HG02840 (cell line): Measurements from ENCODE around the gene CFAP100.

Experiments
- ATAC-seq: cut with Tn5 transposase; IDR thresholded peaks from one replicate; pipeline ENCODE4 v1.9.1; 2021; ENCODE audit warnings: mild to moderate bottlenecking, moderate library complexity, moderate number of reproducible peaks; ENCODE audit not compliant: unreplicated experiment, low FRiP score

The CFAP100 gene

DNA sequence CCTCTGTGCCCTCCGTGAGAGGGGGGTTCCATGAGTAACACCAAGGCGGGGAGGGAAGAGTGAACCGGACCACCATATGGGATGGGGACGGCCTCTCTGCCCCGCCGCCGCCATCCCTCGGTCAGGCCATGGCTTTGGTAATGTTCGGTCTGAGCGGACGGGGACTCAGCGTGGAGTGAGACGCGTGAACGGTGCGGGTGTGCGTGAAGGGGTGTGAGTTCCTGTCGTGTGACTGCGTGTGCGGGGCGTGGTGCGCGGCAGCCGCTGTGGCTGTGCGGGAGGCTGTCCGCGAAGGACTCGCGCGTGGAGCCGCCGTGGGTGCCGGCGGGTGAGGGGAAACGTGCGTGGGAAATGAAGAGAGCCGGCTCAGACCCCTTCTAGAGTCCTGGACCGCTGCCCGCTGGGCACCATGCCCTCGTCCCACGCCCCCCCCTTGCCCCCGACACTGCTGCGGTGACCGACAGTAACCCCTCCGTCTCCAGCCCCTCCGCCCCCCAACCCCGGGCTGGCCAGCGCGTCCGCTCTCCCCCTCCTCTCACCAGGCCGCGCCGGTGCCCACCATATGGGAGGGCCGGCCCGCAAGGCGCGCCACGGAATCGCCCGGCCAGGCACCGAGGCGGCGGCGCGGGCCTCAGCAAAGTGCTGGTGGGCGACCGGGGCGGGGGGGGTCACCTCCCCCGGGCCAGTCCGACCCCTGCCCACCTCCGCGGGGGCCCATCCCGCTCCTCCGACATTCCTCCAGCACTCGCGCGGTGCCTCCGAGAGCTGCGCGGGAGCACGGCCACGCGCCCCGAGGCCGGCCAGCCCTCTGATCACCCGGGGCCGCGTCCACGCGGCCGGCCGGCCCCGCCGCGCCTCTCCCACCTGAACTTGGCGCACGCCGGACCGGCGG, 38.1 kb upstream of the CFAP100 start:
- no peak for ATAC-seq

DNA sequence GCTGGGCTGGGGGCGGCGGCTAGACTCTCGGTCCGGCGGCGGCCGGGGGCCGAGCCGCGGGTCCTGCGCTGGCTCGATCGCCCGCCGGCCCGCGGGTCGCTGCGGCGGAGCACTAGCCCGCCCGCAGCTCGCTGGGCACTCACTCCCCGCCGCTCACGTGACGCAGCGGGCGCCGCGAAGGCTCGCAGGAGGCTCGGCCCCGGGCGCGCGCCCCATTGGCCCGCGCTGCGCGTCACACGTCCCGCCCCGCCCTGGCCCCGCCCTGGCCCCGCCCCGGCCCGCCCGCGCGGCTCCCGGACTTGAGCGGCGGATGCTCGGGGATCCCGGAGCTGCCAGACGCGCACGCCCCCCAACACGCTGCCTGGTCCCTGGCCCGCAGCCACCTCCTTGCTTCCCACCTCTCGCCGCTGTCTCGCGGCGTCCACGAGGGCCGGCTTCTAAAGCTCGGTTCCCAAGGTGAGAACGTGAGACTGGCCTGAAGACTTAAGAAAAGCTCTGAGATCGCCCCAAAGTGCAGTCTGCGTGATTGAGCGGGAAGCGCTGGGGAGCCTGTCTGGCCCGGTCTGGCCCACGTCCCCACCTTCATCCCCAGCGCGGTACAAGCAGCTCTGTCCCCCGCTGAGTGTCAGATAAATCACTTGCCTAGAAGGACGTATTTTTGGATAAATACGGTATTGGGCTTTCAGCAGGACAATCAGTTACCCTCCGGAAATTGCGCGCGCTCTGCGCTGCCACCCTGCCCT, 37.2 kb upstream of the CFAP100 start, which contains the start of gene KLF15:
KLF15 (minus strand) TSS at position 114 of the 743 bp plus-strand sequence. CDS start 4,486 bp downstream, outside the sequence.
- peak; percentile 82 for ATAC-seq

DNA sequence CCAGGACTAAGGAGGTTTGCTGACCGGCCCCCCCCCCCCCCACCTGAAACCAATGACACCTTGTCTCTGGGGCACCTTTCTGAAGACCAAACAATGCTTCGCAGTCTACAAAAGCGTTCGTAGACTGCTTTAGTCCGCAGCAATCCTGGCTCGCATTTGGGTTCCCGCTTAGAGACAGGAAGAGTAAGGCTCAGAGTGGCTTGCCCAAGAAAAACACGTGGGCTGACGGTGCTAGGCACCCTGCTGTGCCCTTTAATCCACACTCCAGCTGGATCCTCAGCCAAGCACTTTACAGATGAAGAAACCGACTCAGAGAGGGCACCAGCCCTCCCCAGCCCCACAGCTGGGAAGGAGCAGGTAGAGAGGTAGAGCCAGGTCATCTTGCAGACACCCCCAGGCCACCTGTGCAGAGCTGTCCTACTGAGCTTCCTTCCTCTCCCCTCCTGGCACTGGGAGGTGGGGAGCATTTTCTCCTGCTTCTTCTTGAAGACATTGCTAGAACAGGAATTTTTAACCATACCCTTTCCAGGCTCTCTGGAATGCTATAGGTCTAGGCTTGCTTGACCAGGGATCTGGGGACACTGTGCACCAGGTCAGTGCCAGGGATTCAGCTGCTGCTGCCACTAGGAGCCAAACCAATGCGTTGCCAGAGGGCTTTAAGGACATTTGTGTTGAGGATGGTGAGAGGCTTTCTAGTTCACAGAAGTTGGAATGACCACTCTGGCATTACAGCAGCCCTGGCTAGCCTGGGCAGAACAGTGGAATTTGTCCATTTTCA, 36.5 kb upstream of the CFAP100 start:
- no peak for ATAC-seq

DNA sequence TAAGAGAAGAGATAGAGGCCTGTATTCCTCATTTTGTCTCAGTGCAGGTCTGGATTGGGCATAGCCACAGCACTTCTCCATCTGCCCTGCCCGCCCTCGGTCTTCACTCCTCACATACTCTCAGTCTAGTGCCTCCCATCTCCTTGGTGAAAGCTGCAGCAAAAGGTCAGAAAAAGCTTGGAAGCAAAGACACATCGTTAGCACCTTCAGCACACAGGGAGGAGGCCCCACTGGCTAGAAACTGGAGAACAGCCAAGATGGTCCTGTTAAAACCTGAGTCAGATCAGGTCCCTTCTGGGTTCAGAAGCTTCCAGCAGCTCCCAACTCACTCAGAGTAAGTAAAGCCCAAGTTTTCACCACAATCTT, 35.9 kb upstream of the CFAP100 start:
- no peak for ATAC-seq

DNA sequence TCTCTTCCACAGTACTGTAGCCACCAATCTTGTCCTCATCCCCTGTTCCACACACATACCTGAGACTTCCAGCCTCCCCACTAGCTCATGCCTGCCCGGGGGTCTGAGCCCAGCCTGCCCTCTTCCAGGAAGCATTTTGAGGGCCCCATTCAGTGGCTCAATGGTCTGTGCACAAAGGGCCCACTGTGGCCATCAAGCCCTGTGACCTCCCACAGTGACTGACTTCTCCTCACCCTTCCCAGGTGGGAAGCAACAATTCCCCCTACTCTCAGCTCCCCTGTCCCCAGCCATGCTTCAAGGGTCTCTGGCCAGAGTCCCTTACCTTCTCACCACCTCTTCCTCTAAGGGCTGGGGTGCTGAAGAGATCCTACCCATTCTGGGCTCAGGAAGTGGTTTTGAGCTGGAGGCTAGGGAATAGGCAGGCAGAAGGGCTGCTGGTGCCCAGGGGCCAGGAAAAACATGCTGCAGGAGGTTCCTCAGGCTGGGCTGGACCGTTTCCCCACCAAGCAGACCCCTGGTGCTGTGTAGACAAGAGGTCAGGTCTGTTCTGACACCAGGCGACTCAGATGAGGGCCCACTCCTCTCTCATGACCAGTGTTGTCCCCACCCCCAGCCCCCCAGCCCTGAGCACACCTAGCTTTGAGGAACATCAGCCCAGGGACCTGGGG, 34.5 kb upstream of the CFAP100 start:
- ATAC-seq, result no peak

DNA sequence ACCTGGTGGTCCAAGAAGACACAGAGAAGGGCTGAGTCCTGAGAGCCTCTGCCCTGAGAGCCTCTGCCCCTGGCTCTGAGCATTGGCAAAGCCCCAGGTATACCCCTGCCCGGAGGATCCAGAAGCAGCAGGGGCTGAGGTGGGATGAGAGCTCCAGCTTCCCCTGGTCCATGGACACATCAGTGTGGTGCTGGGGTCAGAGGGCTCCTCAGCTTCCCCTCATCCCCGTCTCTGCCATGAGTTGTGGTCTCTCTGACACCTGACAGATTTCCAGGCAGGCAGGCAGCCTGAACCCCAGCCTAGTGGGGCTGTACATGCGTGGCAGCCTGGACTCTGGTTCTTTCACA, 34.0 kb upstream of the CFAP100 start:
- no peak for ATAC-seq

DNA sequence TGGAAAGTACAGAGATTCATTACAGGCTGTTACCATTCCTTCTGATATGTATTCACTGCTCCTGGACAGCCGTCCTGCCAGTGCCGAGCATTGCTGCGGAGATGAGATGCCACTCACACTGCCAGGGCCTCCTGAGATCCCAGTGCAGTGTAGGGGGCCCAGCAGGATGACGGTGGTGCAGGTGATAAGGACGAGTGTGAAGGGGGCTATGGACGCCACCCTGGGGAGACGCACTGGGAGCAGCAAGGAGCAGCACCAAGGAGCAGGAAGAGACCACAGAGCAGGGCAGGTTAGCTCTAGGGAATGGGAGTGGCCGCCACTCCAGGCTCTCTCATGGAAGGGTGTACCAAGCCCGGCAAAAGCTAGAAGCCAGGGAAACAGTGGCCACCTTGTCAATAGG, 33.5 kb upstream of the CFAP100 start:
- no peak for ATAC-seq

DNA sequence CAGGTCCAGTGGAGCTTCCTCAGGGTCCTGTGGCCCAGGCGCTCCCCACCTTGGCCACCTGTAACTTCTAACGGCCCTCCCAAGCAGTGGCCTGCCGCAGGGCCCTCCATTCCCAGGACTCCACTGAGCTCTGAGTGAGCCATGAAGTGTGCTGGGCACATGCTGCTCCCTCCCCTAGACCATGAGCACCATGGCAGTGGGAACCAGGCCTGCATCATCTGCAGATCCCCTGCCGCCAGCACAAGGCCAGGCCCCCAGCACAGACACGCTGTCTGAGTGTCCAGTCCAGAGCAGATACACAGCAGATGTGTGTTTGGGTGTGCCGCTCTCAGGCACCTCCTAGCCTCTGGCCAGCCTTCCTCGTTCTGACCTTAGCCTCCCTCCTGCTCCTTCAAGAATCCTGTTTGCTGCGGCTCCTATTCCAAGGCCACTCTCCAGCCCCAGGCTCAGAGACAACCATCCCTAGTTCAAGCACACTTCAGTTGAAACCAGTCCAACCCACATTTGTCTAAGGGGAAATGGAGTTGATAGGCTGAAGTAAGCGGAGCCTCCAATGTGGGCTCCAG, 30.5 kb upstream of the CFAP100 start:
- no peak for ATAC-seq

DNA sequence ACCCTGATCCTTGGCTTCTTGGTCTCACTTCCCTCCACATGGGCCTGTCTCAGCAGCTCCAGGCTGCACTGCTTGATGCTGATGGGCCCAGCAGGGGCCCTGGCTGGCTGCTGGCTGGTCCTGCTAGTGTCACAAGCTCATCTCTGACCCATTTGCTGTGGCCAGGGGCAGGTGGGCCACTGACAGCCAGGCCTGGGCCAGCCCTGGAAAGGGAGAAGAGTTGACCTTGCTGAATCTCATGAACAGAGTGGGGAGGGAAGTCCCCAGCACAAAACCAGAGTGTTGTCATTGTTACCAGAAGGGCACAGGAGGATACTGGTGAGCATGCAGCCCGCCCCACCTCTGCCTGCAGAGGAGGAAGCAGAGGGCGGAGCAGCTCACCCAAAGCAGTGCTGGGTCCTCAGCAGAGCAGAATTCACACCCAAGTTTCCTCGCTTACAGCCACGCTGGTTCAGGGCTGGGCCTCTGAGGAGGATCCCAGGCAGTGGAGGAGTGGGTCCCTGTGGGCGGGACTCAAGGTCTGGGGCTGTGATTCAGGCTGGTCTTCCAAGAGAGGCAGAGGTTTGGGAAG, 29.9 kb upstream of the CFAP100 start:
- ATAC-seq, result no peak

DNA sequence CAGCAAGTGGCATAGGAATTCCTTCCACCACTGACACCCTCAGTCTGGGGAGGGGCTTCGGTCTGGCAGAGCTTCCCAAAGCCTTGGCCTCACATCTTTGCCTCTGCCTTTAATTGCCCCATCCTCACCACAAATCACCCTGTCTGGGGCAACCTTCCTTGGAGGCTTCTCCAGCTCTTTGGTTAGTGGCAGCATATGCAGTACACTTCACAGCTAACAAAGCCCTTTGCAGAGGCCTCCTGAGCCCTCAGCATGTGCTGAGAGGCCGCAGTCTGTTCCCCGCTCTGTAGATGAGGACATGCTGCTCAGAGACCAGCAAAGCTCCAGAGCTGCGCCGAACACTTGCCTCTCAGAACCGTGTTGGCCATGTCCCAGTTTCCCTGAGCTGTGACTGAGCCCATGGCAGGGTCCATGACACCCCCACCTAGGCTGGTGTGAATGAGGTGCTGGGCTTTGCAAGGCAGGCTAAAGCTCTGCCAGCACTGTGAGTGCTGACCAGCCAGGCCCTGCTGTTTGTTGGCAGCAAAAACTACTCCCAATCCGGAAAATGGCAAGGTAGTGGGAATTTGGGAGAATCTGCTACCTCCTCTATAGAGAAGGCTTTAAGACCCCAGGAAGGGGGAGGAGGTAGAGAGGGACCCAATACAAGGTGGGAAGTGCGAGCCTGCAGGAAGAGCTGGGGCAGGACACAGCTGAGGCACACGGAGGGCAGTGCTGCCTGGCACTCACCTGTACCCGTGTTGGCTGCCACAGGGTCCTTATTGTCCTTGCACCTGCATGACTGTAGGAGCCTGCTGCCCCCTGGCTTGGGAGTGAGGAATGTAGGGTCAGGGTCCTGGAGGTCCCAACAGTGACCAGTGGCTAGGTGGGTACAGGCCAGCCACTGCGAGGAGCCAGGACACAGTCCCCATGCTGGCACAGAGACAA, 29.1 kb upstream of the CFAP100 start:
- no peak for ATAC-seq

DNA sequence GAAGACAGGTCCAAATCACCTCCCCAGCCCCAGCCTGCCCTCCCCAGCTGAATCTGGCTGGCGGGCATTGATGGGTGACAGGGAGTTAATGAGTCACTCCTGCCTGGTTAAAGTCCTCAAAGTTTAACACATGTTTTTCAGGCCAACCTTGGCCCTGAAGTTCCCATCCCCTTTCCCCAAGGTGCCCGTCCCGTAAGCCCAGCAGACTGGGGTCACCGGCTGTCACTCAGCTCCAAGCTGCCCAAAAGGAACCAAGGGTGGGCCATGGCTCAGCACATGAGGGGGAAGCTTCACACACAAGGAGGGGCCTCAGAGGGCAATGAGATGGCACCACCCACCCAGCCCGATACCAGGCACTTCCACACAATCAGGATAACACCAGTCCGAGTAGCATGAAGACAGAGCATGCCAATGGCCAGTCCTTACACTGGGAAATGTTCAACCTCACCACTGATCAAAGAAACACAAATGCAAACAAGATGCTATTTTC, 27.3 kb upstream of the CFAP100 start:
- no peak for ATAC-seq

DNA sequence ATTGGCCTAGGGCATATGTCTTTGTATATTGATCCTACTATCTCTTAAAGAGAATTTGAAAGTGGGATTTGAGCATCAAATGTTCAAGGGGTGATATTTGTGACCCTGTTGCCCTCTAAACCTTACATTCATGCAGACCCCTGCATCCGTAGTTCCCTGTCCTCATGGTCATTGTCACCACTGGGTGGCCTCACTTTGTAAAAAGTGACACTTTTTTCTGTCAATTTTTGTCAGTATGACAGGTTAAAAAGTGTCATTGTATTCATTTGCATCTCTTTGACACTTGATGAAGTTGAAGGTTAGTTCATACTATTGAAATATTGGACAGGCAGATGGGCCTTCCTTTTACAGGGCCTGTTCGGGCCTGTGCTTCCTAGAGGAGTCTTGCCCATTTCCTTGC, 25.2 kb upstream of the CFAP100 start:
- no peak for ATAC-seq

DNA sequence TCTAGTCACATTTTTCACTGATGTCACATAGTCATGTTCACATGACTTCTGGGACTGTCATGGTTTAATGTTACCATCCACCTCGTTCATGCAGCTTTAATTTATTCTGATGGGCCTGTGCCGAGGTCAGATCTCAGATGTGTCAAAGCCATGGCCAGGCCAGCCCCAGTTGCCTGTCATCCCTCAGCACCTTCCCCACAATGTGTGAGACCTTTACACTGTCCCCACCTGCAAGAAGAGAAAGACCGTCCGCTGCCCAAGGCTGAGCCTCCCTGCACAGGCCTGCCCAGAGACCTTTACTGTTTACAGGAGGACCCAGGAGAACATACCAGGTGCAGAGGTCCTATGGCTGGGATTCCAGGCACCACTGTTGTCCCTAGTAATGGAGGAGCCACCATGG, 24.7 kb upstream of the CFAP100 start:
- no peak for ATAC-seq

DNA sequence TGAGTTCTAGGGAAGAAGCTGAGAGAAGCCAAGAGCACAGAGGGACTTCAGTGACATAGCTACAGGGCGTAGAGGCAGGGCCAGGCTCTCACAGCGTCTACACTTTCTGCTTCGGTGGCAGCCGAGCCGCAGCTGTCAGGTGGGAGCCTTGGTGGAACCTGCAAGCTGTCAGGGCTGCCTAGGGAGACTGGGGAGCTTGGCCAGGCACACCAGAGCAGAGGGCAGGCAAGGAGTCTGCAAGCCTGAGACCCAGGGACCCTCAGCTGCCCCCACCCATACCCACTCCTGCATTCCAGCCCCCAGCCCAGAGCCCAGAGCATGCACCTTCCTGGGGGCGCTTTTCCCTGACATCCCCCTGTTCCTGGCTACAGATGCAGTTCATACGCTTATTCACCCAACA, 24.1 kb upstream of the CFAP100 start:
- ATAC-seq, result no peak

DNA sequence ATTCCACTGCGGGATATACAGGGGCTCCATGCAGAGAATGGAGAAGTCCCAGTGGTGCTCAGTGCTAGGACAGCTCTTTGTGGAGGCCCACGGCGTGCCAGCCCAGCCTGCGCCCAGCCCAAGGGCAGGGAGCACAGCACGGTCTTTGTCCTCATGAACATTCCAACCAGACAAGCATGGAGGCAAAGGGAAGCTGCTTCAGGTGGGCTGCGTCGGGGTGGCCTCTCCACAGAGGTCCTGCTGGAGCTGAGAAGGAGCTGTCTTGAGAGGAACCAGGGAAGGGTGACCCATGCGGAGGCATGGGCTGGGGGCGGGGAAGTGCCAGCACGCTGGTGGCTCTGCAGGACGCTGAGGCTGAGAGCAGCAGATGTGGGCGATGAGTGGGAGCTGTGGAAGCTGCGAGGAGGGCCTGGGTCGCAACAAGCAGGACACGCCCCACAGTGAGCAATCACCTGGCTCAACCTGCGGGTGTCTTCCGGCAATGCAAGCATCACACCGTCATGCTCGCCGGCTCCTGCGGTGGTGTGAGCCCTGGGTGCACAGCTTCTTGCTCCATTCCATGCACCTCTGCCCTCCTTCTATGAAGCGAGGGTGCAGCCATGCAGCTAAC, 23.5 kb upstream of the CFAP100 start:
- no peak for ATAC-seq

DNA sequence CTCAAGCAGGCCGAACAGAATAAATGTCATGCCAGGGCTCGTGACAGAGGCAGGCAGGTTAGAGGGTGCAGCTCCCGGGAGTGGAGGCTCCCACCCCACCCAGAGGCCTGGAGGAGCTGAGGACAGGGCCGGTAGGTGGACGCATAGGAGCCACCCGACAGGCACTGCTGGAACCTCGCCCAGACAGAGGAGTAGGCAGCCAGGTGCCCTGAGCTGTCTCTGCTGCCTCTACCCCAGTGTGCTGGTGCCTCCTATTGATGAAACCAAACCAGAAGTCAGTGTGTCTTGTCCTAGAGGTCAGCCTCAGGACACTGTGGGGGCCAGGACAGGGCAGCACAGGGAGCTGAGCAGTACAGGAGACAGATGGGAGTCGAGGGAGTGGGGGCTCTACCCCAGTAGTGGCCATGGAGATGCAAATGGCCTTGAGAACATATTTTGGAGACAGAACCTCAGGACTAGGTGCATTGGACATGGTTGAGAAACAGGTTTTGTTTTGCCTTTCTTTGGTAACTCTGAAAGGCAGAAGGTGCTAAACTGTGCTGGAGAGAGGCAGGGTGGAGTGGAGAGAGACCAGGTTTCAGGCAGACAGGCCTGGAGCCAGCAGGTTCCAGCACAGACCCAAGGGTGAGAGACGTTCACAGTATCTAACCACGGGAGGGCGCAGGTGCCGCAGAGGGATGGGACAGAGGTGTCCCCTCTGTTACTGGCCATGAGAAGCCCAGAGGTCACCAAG, 22.1 kb upstream of the CFAP100 start:
- no peak for ATAC-seq

DNA sequence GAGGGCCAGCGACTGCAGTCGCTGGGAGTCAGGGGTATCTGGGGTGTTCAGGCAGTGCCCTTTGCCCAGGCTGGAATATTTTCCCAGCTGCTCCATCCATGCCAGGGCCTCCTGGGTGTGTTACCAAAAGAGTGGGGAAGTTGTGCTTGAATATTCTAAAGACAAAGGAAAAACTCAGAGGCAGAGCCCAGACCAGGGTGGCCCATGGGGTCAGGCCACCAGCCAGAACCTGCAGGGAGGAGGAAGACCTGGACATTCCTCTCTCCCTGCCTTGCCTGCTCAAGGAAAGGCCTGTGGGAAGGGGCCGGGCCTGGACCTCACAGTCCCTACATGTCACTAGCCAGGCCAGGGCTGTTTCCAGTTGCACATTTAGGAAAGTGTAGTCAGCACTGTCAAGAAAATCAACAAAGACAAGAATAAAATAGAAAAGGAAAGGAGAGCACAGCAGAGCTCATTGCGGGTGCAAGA, 21.5 kb upstream of the CFAP100 start:
- no peak for ATAC-seq
